Neuronal stem cell (in vitro differentiated cells): ENCODE measurements around the gene PAEP.

Experiments used
- DNase-seq: peaks from one replicate; pipeline ENCODE4 v3.0.0-alpha.2; 2013; ENCODE audit warnings: low spot score
- H2AFZ ChIP-seq: one replicate; pipeline ENCODE4 v1.6.1; 2013; ENCODE audit warnings: mild to moderate bottlenecking, low read length, inconsistent platforms
- H2AK5ac ChIP-seq: 2 replicates; pipeline ENCODE4 v1.6.1; 2013; ENCODE audit warnings: low read depth, mild to moderate bottlenecking, inconsistent platforms, low read length, moderate library complexity, mixed read lengths
- H2BK120ac ChIP-seq: 2 replicates; pipeline ENCODE4 v1.6.1; 2013; ENCODE audit warnings: low read depth, mild to moderate bottlenecking, inconsistent platforms, low read length, moderate library complexity, mixed read lengths
- H2BK12ac ChIP-seq: one replicate; pipeline ENCODE4 v1.6.1; 2013; ENCODE audit warnings: low read length, inconsistent platforms
- H2BK15ac ChIP-seq: 2 replicates; pipeline ENCODE4 v1.6.1; 2013; ENCODE audit warnings: mild to moderate bottlenecking, low read length, inconsistent platforms, mixed read lengths
- H2BK5ac ChIP-seq: one replicate; pipeline ENCODE4 v1.6.1; 2013; ENCODE audit warnings: inconsistent platforms, mild to moderate bottlenecking, low read length, moderate library complexity
- H3K14ac ChIP-seq: one replicate; pipeline ENCODE4 v1.6.1; 2013; ENCODE audit warnings: low read length, inconsistent platforms
- H3K18ac ChIP-seq: 2 replicates; pipeline ENCODE4 v1.6.1; 2013; ENCODE audit warnings: low read length, inconsistent platforms
- H3K23ac ChIP-seq: 2 replicates; pipeline ENCODE4 v1.6.1; 2013; ENCODE audit warnings: low read depth, mild to moderate bottlenecking, mixed read lengths, low read length, inconsistent platforms; ENCODE audit not compliant: poor library complexity
- H3K27ac ChIP-seq: replicated peaks from 3 replicates; pipeline ENCODE4 v1.5.1; 2013; ENCODE audit warnings: low read length, inconsistent platforms
- H3K27me3 ChIP-seq, 3 experiments: 2 replicates each; pipeline ENCODE4 v1.6.1; 2013; ENCODE audit warnings: low read length in 3 of 3, mild to moderate bottlenecking in 2 of 3, inconsistent platforms in 1 of 3, low read depth in 1 of 3, mixed read lengths in 1 of 3, moderate library complexity in 1 of 3; ENCODE audit not compliant: control insufficient read depth in 3 of 3, insufficient read depth in 3 of 3
- H3K36me3 ChIP-seq, 2 donors: replicated peaks in 1 of 2; 2 replicates each; pipeline ENCODE4 v1.6.1; 2013; ENCODE audit warnings: low read length in 2 of 2; ENCODE audit not compliant: control insufficient read depth in 2 of 2, insufficient read depth in 2 of 2
- H3K4ac ChIP-seq: 2 replicates; pipeline ENCODE4 v1.6.1; 2013; ENCODE audit warnings: inconsistent platforms, mild to moderate bottlenecking, low read length, moderate library complexity
- H3K4me1 ChIP-seq, 2 donors: 1 replicate in 1 of 2; 2 replicates in 1 of 2; pipeline ENCODE4 v1.6.1; 2013; ENCODE audit warnings: low read length in 2 of 2, low read depth in 1 of 2; ENCODE audit not compliant: control insufficient read depth in 2 of 2, insufficient read depth in 1 of 2
- H3K4me2 ChIP-seq: one replicate; pipeline ENCODE4 v1.6.1; 2013; ENCODE audit warnings: mild to moderate bottlenecking, low read length, inconsistent platforms; ENCODE audit not compliant: insufficient read depth, poor library complexity, severe bottlenecking
- H3K4me3 ChIP-seq, 2 donors: 2 replicates each; pipeline ENCODE4 v1.5.1; 2013; ENCODE audit warnings: low read length in 2 of 2, mild to moderate bottlenecking in 2 of 2, inconsistent platforms in 1 of 2, moderate library complexity in 1 of 2
- H3K79me1 ChIP-seq: one replicate; pipeline ENCODE4 v1.6.1; 2013; ENCODE audit warnings: low read depth, mild to moderate bottlenecking, inconsistent platforms, low read length, moderate library complexity
- H3K9ac ChIP-seq: one replicate; pipeline ENCODE4 v1.6.1; 2013; ENCODE audit warnings: mild to moderate bottlenecking, low read depth, low read length, inconsistent platforms; ENCODE audit not compliant: poor library complexity
- H3K9me3 ChIP-seq, 2 donors: replicated peaks in 1 of 2; 2 replicates each; pipeline versions ENCODE3 to v1.6.1; 2013; ENCODE audit warnings: low read length in 2 of 2, mild to moderate bottlenecking in 2 of 2, inconsistent platforms in 1 of 2, low read depth in 1 of 2, mixed read lengths in 1 of 2, moderate library complexity in 1 of 2; ENCODE audit not compliant: control insufficient read depth in 2 of 2, insufficient read depth in 1 of 2
- H4K8ac ChIP-seq: one replicate; pipeline ENCODE4 v1.6.1; 2013; ENCODE audit warnings: low read depth, mild to moderate bottlenecking, inconsistent platforms, low read length, moderate library complexity
- H4K91ac ChIP-seq: one replicate; pipeline ENCODE4 v1.6.1; 2013; ENCODE audit warnings: low read length, low read depth, mild to moderate bottlenecking, inconsistent platforms; ENCODE audit not compliant: poor library complexity
- WGBS, 2 donors: extraction: QIAGEN DNeasy Blood & Tissue Kit; methylation state at CpG; one replicate each; pipeline ENCODE4 v1.1.7; 2013; ENCODE audit warnings: missing lambda C conversion rate in 2 of 2, mixed read lengths in 1 of 2; ENCODE audit not compliant: insufficient read length in 2 of 2, insufficient replicate concordance in 1 of 2; ENCODE audit errors: extremely low coverage in 2 of 2; 5-methylcytosine and 5-hydroxymethylcytosine counted together

The PAEP gene

DNA sequence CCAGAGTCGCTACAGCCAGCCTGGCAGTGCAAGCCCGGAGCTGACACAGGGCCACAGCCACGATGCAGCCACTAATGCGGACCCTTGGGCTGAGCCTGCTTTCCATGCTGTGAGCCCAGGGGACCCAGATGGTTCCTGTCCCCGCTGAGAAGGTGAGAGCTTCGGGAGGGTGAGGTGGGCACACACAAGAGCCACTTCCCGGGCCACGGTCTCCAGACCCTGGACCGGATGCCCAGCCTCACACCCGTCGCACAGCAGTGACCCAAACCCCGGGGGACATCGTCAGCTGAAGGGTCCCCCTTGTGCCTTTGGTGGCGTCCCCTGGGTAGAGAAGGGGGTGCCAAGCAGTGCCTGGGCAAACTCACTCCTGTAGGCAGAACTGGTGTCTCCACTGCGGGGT is 13.4 kb downstream of the PAEP start:
- H2AFZ ChIP-seq, result no peak overlapping the region
- no peak overlapping the region for H3K4me3 ChIP-seq
- H3K18ac ChIP-seq, result peak overlapping the region; percentile 9
- H4K91ac ChIP-seq, result no peak overlapping the region
- H3K27ac ChIP-seq, result no peak overlapping the region
- H3K27me3 ChIP-seq, result peaks cover 0 to 8% (median 0%) of the 10 kb centered on the region in 3 experiments
- no peak overlapping the region for H2BK12ac ChIP-seq
- H3K14ac ChIP-seq, result no peak overlapping the region
- no peak for DNase-seq
- no peak overlapping the region for H3K9ac ChIP-seq
- H3K79me1 ChIP-seq, result no peaks in the 10 kb centered on the region
- H2AK5ac ChIP-seq, result no peak overlapping the region
- no peak overlapping the region for H2BK5ac ChIP-seq
- no peak overlapping the region for H2BK120ac ChIP-seq
- H3K9me3 ChIP-seq, result no peaks in the 10 kb centered on the region
- peak overlapping the region; percentile 28 for H2BK15ac ChIP-seq
- no peak overlapping the region for H3K4me2 ChIP-seq
- no peak overlapping the region for H4K8ac ChIP-seq
- H3K4ac ChIP-seq, result no peak overlapping the region
- H3K4me1 ChIP-seq, result peaks cover 0 to 6% of the 10 kb centered on the region in 2 donors
- no peaks in the 10 kb centered on the region for H3K36me3 ChIP-seq
- no CpG with 5 or more reads among the region's 15 CpGs for WGBS, 2 donors
- no peak overlapping the region for H3K23ac ChIP-seq

DNA sequence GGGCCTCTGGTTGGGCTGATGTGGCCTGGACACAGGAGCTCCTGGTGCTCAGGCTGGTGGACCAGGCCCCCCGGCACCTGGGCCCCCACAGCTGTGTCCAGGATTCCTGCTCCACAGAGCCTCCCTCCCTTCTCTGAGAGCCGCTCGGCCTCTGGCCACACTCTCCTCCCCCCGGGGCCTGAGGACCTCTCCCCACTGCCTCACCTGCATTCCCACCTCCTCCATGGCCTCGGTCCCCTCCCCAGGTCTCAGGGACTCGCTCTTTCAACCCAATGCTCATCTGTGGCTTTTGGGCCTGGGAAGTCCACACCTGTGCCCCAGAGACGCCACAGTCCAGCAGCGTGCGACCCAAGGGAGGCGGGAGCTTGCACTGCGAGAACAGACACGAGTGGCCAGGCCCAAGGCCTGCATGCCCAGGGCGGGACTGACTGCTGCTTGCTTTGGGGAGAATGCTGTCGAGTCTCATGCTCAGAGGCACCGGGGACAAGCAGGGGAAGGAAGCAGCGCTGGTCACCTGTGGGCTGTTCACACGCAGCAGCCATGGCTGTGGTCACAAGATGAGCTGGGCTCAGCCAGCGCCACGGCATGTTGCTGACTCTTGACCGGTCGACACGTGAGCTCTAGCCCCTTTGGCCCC is 14.6 kb downstream of the PAEP start:
- H3K79me1 ChIP-seq, result no peaks in the 10 kb centered on the region
- peak overlapping the region; percentile 19 for H3K23ac ChIP-seq
- H2AK5ac ChIP-seq, result peak overlapping the region; percentile 32
- no peak overlapping the region for H3K9ac ChIP-seq
- no peak overlapping the region for H4K91ac ChIP-seq
- peak overlapping the region; percentile 49 for H2BK15ac ChIP-seq
- no CpG with 5 or more reads among the region's 22 CpGs for WGBS, 2 donors
- peaks cover 0 to 6% of the 10 kb centered on the region in 2 donors for H3K4me1 ChIP-seq
- no peak for DNase-seq
- peaks cover 0 to 1% of the 10 kb centered on the region in 2 donors for H3K9me3 ChIP-seq
- H2BK5ac ChIP-seq, result no peak overlapping the region
- H3K36me3 ChIP-seq, result no peaks in the 10 kb centered on the region
- peak overlapping the region; percentile 52 for H3K18ac ChIP-seq
- peak overlapping the region; percentile 5 for H2BK120ac ChIP-seq
- H3K4ac ChIP-seq, result no peak overlapping the region
- H2BK12ac ChIP-seq, result no peak overlapping the region
- peak overlapping the region; percentile 48 for H3K14ac ChIP-seq
- no peak overlapping the region for H3K27ac ChIP-seq
- no peak overlapping the region for H4K8ac ChIP-seq
- H2AFZ ChIP-seq, result no peak overlapping the region
- peaks cover 0 to 8% (median 0%) of the 10 kb centered on the region in 3 experiments for H3K27me3 ChIP-seq
- H3K4me2 ChIP-seq, result no peak overlapping the region
- peak overlapping the region in 1 of 2 donors; percentile 61 for H3K4me3 ChIP-seq

DNA sequence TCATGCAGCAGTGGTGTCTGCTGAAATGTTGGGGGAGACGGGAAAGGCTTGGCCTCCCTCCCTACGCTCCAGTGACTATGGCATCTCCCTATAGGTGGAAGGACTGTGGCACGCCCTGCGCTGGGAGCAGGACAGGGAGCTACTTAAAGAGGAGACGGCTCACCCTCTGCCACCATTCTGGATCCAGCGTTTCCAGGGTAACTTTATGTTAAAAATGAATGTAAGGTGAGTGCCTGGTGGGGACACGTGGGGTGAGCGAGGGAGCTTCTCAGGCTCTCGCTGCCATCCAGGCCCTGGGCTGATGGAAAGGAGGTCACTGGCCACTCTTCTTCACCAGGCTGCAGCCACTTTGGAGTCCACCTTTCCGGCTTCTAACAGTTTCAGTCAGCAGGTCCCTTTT is 15.7 kb downstream of the PAEP start:
- no peak overlapping the region for H2AFZ ChIP-seq
- no peak overlapping the region for H2BK12ac ChIP-seq
- no peak overlapping the region for H3K14ac ChIP-seq
- peaks cover 0 to 6% of the 10 kb centered on the region in 2 donors for H3K4me1 ChIP-seq
- no peaks in the 10 kb centered on the region for H3K79me1 ChIP-seq
- H3K9ac ChIP-seq, result no peak overlapping the region
- H2BK5ac ChIP-seq, result no peak overlapping the region
- peaks cover 0 to 1% of the 10 kb centered on the region in 2 donors for H3K9me3 ChIP-seq
- H4K91ac ChIP-seq, result no peak overlapping the region
- no peak overlapping the region for H2BK120ac ChIP-seq
- no peaks in the 10 kb centered on the region for H3K36me3 ChIP-seq
- no peak overlapping the region for H2BK15ac ChIP-seq
- no peak overlapping the region for H2AK5ac ChIP-seq
- no peak overlapping the region for H3K27ac ChIP-seq
- no peak overlapping the region for H3K4me3 ChIP-seq
- no peak overlapping the region for H3K4ac ChIP-seq
- H3K23ac ChIP-seq, result no peak overlapping the region
- H3K4me2 ChIP-seq, result no peak overlapping the region
- H3K27me3 ChIP-seq, result peaks cover 0 to 13% (median 0%) of the 10 kb centered on the region in 3 experiments
- no peak overlapping the region for H3K18ac ChIP-seq
- H4K8ac ChIP-seq, result peak overlapping the region; percentile 49
- no CpG with 5 or more reads among the region's 10 CpGs for WGBS, 2 donors
- DNase-seq, result no peak

DNA sequence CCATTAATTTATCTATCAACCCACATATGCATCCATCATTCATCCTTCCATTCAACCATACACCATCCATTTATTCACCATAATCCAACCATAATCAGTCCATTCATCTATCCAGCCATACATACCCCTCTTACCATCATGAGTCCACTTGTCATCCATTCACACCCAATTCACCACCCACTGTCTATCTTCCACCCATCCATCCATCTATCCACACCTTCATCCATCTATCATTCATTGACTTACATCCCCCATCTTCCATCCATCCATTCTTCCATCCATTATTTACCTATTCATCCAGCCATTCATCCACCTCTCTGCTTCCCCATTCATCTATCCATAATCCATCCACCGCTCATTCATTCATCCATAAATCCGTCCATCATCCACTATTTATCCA is 17.8 kb downstream of the PAEP start:
- Histone ChIP-seq H4K91ac (no peak overlapping the region), H3K27ac (no peak overlapping the region), H3K9me3 (peaks cover 0 to 1% of the 10 kb centered on the region in 2 donors), H3K23ac (no peak overlapping the region), H2BK12ac (no peak overlapping the region), H3K4me2 (no peak overlapping the region), H3K4me1 (peaks cover 0 to 5% of the 10 kb centered on the region in 2 donors), H3K4me3 (no peak overlapping the region), H2AFZ (no peak overlapping the region), H3K79me1 (peaks cover 1% of the 10 kb centered on the region), H4K8ac (no peak overlapping the region), H3K36me3 (no peaks in the 10 kb centered on the region), H3K18ac (no peak overlapping the region), H2BK120ac (no peak overlapping the region), H2BK15ac (no peak overlapping the region), H3K4ac (no peak overlapping the region), H3K9ac (no peak overlapping the region), H3K27me3 (peaks cover 0 to 13% (median 0%) of the 10 kb centered on the region in 3 experiments), H2BK5ac (no peak overlapping the region), H3K14ac (no peak overlapping the region), H2AK5ac (no peak overlapping the region)
- whole genome bisulfite sequencing, 2 donors, result 100% methylated on average over 1 to 2 of the region's 2 CpGs
- no peak for DNase-seq
